Prostate gland (tissue), 2 donors: Measurements from ENCODE around the gene PCDH9.

ENCODE experiments used
- CTCF ChIP-seq, 4 experiments: fragments of 200-600 bp in 2 of 4; fragments of 450-650 bp in 2 of 4; sonication (generic) in 2 of 4; IDR thresholded peaks; 1 replicate in 3 of 4; 2 replicates in 1 of 4; pipeline ENCODE4 v1.5.1; 2016 to 2019; ENCODE audit warnings: antibody characterized with exemption in 4 of 4, mild to moderate bottlenecking in 2 of 4, moderate library complexity in 2 of 4
- POLR2A ChIP-seq: fragments of 450-650 bp; IDR thresholded peaks from one replicate; pipeline ENCODE4 v1.6.1; 2016; ENCODE audit warnings: antibody characterized with exemption, mild to moderate bottlenecking

- no peak for TF ChIP-seq POLR2A
- TF ChIP-seq CTCF (IDR thresholded peaks at IDR 0.05) = no peak
Observed at GRCh38 chr13:66958611-66959010, 271.5 kb downstream of the PCDH9 start.
